Sigmoid colon (tissue), 7 donors: ENCODE data around the gene GPR179. TPM values are rescaled to one million over a fixed set of nuclear protein-coding genes. Genes with fewer than 3 reads are reported as not detected.

Experiments
- DNase-seq: peaks from one replicate; pipeline ENCODE4 v3.0.0-alpha.2; 2019
- H3K27ac ChIP-seq, 4 donors: fragments of 200-600 bp; sonication (generic); one replicate each; pipeline ENCODE4 v1.5.1; 2016 to 2019; ENCODE audit warnings: mild to moderate bottlenecking in 1 of 4
- H3K27me3 ChIP-seq, 3 donors: fragments of 200-600 bp; sonication (generic); one replicate each; pipeline ENCODE4 v1.5.1; 2019; ENCODE audit warnings: mild to moderate bottlenecking in 1 of 3
- H3K36me3 ChIP-seq, 4 donors: fragments of 200-600 bp; sonication (generic); one replicate each; pipeline ENCODE4 v1.5.1; 2016 to 2019
- H3K4me1 ChIP-seq, 4 donors: fragments of 200-600 bp; sonication (generic); one replicate each; pipeline ENCODE4 v1.5.1; 2017 to 2019
- H3K4me3 ChIP-seq, 4 donors: fragments of 200-600 bp; sonication (generic); one replicate each; pipeline ENCODE4 v1.5.1; 2017 to 2019; ENCODE audit warnings: mild to moderate bottlenecking in 2 of 4, moderate library complexity in 1 of 4
- H3K9me3 ChIP-seq, 4 donors: fragments of 200-600 bp in 3 of 4; sonication (generic) in 3 of 4; one replicate each; pipeline versions ENCODE4 v1.5.1 to v1.6.1; 2013 to 2019
- EP300 ChIP-seq, 4 donors: sonication (generic); formaldehyde crosslinking; IDR thresholded peaks; one replicate each; pipeline ENCODE4 v1.6.1; 2017; ENCODE audit warnings: antibody characterized with exemption in 4 of 4
- POLR2A ChIP-seq, 2 donors: fragments of 450-650 bp; IDR thresholded peaks; one replicate each; pipeline ENCODE4 v1.6.1; 2016; ENCODE audit warnings: antibody characterized with exemption in 2 of 2, mild to moderate bottlenecking in 2 of 2, moderate library complexity in 2 of 2
- POLR2AphosphoS5 ChIP-seq, 4 donors: sonication (generic); formaldehyde crosslinking; IDR thresholded peaks; one replicate each; pipeline ENCODE4 v1.6.1; 2017; ENCODE audit warnings: antibody characterized with exemption in 4 of 4
- WGBS, 2 donors: extraction: QIAGEN DNeasy Blood & Tissue Kit; methylation state at CpG; one replicate each; pipeline ENCODE4 v1.1.7; 2013; 5-methylcytosine and 5-hydroxymethylcytosine counted together
- intact Hi-C: fragments of 100-400 bp; cut with DNase I; formaldehyde crosslinking; loops from one replicate; pipeline ENCODE4 v1.15.1; 2023
- polyA plus RNA-seq, 3 donors: library from polyadenylated mRNA; stranded (reverse); fragments of 200-250 nt; gene quantifications; one replicate each; pipeline ENCODE4 v1.2.3, GENCODE V29; 2013
- total RNA-seq, 4 donors: library from RNA; depleted of rRNA; stranded (reverse); fragments of >200 nt; gene quantifications; one replicate each; pipeline ENCODE4 v1.1.0, GENCODE V29; 2016
- TF ChIP-seq, protein P1 (sequence below), 4 experiments: fragments of 450-650 bp in 3 of 4; fragments of 200-600 bp in 1 of 4; IDR thresholded peaks; one replicate each; pipeline ENCODE4 v1.5.1; 2016 to 2019; ENCODE audit warnings: antibody characterized with exemption in 4 of 4, mild to moderate bottlenecking in 3 of 4, moderate library complexity in 2 of 4
- donor health status: healthy with polysubstance abuse.
- donor health status: Bipolar disorder and iron deficiency.
- donor health status: healthy.

GPR179 gene
- total and polyA plus RNA-seq, 7 donors: under 0.01 to 0.36 (median 0.09) TPM; not detected in 4

DNA sequence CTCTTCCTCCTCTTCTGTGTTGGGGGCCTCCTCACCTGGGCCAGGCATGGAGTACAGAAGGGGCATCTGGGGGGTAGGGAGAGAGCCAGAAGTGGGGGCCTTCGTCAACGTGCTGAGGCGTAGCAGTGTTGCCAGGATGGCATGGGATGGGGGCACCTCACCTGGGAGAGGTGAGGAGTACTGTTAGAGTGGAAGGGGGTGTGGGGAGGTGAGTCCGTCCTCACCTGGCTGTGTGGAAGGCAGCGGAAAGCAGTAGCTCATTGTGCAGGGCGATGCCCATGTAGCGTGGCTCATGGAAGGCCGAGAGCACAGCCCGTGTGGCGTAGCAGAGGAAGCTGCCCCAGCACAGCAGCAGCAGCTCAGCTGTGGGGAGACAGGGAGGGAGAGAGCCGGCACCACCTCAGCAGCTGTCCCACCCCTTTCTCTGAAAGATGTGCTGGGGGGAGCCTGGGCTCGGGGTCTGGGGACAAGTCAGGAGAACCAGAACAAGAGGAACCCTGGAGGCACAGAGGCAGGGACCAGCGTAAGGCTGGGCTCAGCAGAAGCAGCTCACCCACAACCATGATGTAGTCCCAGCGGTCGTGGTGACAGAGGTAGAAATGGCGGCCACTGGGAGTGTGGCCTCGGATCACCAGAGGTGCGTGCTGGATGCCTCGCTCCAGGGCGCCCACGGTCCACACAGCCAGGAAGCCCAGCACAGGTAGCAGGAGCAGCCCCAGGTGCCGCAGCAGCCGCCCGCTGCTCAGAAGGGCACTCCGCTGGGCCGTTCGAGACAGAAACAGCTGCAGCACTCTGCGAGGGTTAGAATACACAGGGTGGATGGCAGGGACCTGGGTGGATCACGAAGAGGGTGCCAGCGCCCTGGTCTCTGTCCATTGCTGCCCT is 9.0 kb downstream of the GPR179 start:
- WGBS, 2 donors: 85 to 88% methylated on average over 30 of the region's 30 CpGs
- Histone ChIP-seq H3K27me3 (peaks cover 0 to 40% (median 0%) of the 10 kb centered on the region in 3 donors), H3K36me3 (no peaks in the 10 kb centered on the region), H3K4me3 (no peak overlapping the region), H3K27ac (no peak overlapping the region), H3K4me1 (no peaks in the 10 kb centered on the region), H3K9me3 (no peaks in the 10 kb centered on the region)
- TF ChIP-seq, protein P1, sequence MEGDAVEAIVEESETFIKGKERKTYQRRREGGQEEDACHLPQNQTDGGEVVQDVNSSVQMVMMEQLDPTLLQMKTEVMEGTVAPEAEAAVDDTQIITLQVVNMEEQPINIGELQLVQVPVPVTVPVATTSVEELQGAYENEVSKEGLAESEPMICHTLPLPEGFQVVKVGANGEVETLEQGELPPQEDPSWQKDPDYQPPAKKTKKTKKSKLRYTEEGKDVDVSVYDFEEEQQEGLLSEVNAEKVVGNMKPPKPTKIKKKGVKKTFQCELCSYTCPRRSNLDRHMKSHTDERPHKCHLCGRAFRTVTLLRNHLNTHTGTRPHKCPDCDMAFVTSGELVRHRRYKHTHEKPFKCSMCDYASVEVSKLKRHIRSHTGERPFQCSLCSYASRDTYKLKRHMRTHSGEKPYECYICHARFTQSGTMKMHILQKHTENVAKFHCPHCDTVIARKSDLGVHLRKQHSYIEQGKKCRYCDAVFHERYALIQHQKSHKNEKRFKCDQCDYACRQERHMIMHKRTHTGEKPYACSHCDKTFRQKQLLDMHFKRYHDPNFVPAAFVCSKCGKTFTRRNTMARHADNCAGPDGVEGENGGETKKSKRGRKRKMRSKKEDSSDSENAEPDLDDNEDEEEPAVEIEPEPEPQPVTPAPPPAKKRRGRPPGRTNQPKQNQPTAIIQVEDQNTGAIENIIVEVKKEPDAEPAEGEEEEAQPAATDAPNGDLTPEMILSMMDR (IDR thresholded peaks at IDR 0.05): no peak
- TF ChIP-seq POLR2A (IDR thresholded peaks at IDR 0.05): no peak
- TF ChIP-seq EP300 (IDR thresholded peaks at IDR 0.05): no peak
- TF ChIP-seq POLR2AphosphoS5 (IDR thresholded peaks at IDR 0.05): no peak
- intact Hi-C loops: no loop called here
- DNase-seq: no peak

DNA sequence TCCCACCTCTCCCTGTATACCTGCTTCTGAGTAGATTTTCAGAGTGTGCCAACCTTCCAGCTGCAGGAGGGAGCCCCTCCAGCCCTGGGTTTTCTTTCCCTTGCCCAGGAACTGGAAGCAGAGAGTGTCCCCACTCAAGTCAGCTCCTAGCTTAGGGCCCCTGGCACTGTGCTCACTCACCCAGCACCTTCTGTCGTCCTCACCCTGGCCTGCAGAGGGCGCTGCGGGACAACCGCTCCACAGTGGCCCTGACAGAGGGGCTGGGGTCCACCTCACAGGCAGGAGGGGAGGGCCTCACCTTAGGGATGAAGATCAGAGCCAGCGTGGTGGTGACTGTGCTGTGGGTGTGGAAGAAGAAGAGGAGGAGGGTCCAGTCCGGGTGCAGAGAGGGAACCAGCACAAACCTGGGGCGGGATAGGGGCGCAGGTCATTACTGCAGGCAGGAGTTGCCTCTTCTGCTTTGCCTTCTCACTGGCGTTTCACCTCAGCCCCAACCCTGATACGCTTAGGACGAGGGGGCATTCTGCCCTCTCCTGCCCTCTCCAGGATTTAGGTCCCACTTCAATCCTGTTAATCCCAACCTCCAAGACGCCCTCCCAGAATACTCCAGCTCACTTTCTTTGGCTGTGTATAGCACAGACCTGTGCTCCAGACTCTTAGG is 10.0 kb downstream of the GPR179 start:
- Histone ChIP-seq H3K27me3 (peaks cover 0 to 40% (median 0%) of the 10 kb centered on the region in 3 donors), H3K4me1 (no peaks in the 10 kb centered on the region), H3K4me3 (no peak overlapping the region), H3K9me3 (no peaks in the 10 kb centered on the region), H3K36me3 (no peaks in the 10 kb centered on the region), H3K27ac (no peak overlapping the region)
- intact Hi-C loops: no loop called here
- no peak for TF ChIP-seq EP300 (IDR thresholded peaks at IDR 0.05)
- TF ChIP-seq, protein P1 (IDR thresholded peaks at IDR 0.05): peak in 1 of 4 experiments; percentile 14
- WGBS, 2 donors: 39 to 48% methylated on average over 12 of the region's 12 CpGs
- no peak for DNase-seq

DNA sequence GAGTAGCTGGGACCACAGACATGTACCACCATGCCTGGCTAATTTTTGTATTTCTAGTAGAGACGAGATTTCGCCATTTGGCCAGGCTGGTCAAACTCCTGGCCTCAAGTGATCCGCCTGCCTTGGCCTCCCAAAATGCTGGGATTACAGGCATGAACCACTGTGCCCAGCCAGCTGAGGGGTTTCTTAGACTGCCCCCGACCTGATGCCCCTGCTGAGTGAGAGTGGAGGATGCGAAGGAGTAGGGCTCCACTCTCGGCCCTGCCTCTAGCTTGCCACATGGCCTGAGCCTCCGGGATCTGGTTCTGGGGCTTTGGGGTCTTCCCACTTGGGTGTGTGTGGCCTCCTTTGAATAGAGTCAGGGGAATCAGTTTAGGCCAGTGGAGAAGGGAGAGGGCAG is 11.0 kb downstream of the GPR179 start:
- no peak overlapping the region for H3K27ac ChIP-seq
- no peak for DNase-seq
- intact Hi-C loops: no loop called here
- no peak for TF ChIP-seq EP300 (IDR thresholded peaks at IDR 0.05)
- no peak for TF ChIP-seq POLR2AphosphoS5 (IDR thresholded peaks at IDR 0.05)
- TF ChIP-seq, protein P1 (IDR thresholded peaks at IDR 0.05): no peak
- no peak for TF ChIP-seq POLR2A (IDR thresholded peaks at IDR 0.05)
- no peaks in the 10 kb centered on the region for H3K9me3 ChIP-seq
- H3K36me3 ChIP-seq: no peaks in the 10 kb centered on the region
- WGBS, 2 donors: 84 to 89% methylated on average over 7 of the region's 7 CpGs
- H3K27me3 ChIP-seq: peaks cover 0 to 40% (median 0%) of the 10 kb centered on the region in 3 donors
- no peaks in the 10 kb centered on the region for H3K4me1 ChIP-seq
- no peak overlapping the region for H3K4me3 ChIP-seq

DNA sequence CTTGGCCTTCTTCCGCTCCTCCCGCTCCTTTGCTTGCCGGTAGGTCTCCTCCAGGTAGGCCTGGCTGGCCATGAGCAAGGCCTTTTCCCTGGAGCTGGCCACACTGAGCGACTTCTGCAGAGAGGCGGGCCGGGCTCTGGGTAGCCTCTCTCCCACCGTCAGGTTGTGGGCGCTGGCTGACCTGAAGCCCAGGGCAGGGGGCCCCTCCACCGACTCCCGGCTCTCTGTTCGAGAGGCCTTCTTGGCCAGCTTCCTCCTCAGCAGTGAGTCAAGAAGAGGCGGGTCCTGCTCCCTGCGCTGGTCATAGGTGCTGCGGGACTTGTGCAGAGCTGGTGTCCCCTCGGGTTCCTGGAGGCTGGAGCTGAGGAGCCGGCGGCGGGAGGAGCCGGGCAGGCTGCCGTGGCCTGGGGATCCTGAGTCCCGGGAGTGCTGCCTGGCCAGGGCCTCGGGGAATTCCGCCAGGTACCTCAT is 12.8 kb downstream of the GPR179 start:
- H3K27me3 ChIP-seq: peaks cover 0 to 40% (median 0%) of the 10 kb centered on the region in 3 donors
- no peak overlapping the region for H3K27ac ChIP-seq
- H3K36me3 ChIP-seq: no peaks in the 10 kb centered on the region
- TF ChIP-seq POLR2AphosphoS5 (IDR thresholded peaks at IDR 0.05): no peak
- TF ChIP-seq EP300 (IDR thresholded peaks at IDR 0.05): no peak
- TF ChIP-seq, protein P1 (IDR thresholded peaks at IDR 0.05): no peak
- no peak for TF ChIP-seq POLR2A (IDR thresholded peaks at IDR 0.05)
- no peak for DNase-seq
- H3K4me3 ChIP-seq: no peak overlapping the region
- no peaks in the 10 kb centered on the region for H3K9me3 ChIP-seq
- 85 to 89% methylated on average over 23 of the region's 23 CpGs for WGBS, 2 donors
- no peaks in the 10 kb centered on the region for H3K4me1 ChIP-seq
- intact Hi-C loops: no loop called here
